Endothelial cell of umbilical vein (primary cell): ENCODE data around the gene ZNF587. TPM values are rescaled to one million over a fixed set of nuclear protein-coding genes. Genes with fewer than 3 reads are reported as not detected.
A peak's percentile ranks its signal among the peaks of the same experiment; 100 is the strongest.
"Not testable (repeated sequence)": the region's sequence is repeated elsewhere in the genome, so short reads cannot be mapped to it uniquely, and the experiment has no call there.

ENCODE experiments used
- BruUV-seq: library from RNA; stranded (reverse); fragments of 400-500 nt; replicated peaks from 2 replicates; lab custom pipeline; 2021; lab: Mats Ljungman, UMichigan
- CTCF ChIA-PET: fragments of 300-600, 350-600 bp; sonication (Branson Sonifier 250); formaldehyde crosslinking; loops from one replicate; lab custom pipeline; 2021; ENCODE audit warnings: antibody characterized with exemption, inconsistent platforms; lab: Charles Lee
- POLR2A ChIA-PET: fragments of 300-600, 350-600 bp; sonication (Branson Sonifier 250); formaldehyde crosslinking; loops from one replicate; lab custom pipeline; 2021; ENCODE audit warnings: antibody characterized with exemption, inconsistent platforms; lab: Charles Lee
- DNase-seq: peaks from one replicate; pipeline ENCODE4 v3.0.0-alpha.2; 2011; ENCODE audit warnings: low read depth, low spot score
- FAIRE-seq: peaks from 2 replicates; lab custom pipeline; 2011; peaks lifted over from hg19 to GRCh38; lab: Jason Lieb, UNC
- H2AFZ ChIP-seq: 2 replicates; pipeline ENCODE4 v1.6.0; 2012; ENCODE audit warnings: low read depth, low read length, control low read depth, inconsistent platforms
- H3K27ac ChIP-seq: 2 replicates; pipeline ENCODE4 v1.5.1; 2011; ENCODE audit warnings: low read depth, mild to moderate bottlenecking, control low read depth, low read length, moderate library complexity; ENCODE audit not compliant: insufficient read depth
- H3K27me3 ChIP-seq, 2 experiments: 2 replicates each; pipeline versions ENCODE4 v1.6.0 to v1.6.1; 2011; ENCODE audit warnings: low read length in 2 of 2, mixed read lengths in 1 of 2; ENCODE audit not compliant: control insufficient read depth in 2 of 2, insufficient read depth in 2 of 2
- H3K36me3 ChIP-seq, 2 experiments: 2 replicates in 1 of 2; 3 replicates in 1 of 2; pipeline ENCODE4 v1.5.1; 2011; ENCODE audit warnings: low read length in 2 of 2, mild to moderate bottlenecking in 1 of 2, moderate library complexity in 1 of 2; ENCODE audit not compliant: control insufficient read depth in 2 of 2, insufficient read depth in 2 of 2; ENCODE audit errors: extremely low read depth in 1 of 2
- H3K4me1 ChIP-seq: 3 replicates; pipeline ENCODE4 v1.5.1; 2011; ENCODE audit warnings: mild to moderate bottlenecking, low read length; ENCODE audit not compliant: control insufficient read depth, insufficient read depth; ENCODE audit errors: extremely low read depth
- H3K4me2 ChIP-seq: 2 replicates; pipeline ENCODE4 v1.6.1; 2011; ENCODE audit warnings: low read length, control low read depth, mixed read lengths; ENCODE audit not compliant: insufficient read depth
- H3K4me3 ChIP-seq, 3 experiments: fragments of 200-600 bp in 1 of 3; sonication (generic), shearing (Covaris generic) in 1 of 3; replicated peaks in 1 of 3; 2 replicates each; pipeline ENCODE4 v1.5.1; 2011 to 2016; ENCODE audit warnings: control low read depth in 3 of 3, low read length in 3 of 3, mild to moderate bottlenecking in 2 of 3, inconsistent platforms in 1 of 3, low read depth in 1 of 3, moderate library complexity in 1 of 3; ENCODE audit not compliant: insufficient read depth in 1 of 3
- H3K79me2 ChIP-seq: 2 replicates; pipeline ENCODE4 v1.6.0; 2012; ENCODE audit warnings: low read length, inconsistent platforms; ENCODE audit not compliant: control insufficient read depth, insufficient read depth
- H3K9ac ChIP-seq: replicated peaks from 2 replicates; pipeline ENCODE3; 2011; ENCODE audit warnings: low read length, control low read depth; ENCODE audit not compliant: insufficient read depth; ENCODE audit errors: extremely low read depth
- H3K9me1 ChIP-seq: replicated peaks from 3 replicates; pipeline ENCODE4 v1.6.0; 2011; ENCODE audit warnings: mild to moderate bottlenecking, low read length; ENCODE audit not compliant: control insufficient read depth, insufficient read depth; ENCODE audit errors: extremely low read depth
- H3K9me3 ChIP-seq: replicated peaks from 2 replicates; pipeline ENCODE4 v1.5.1; 2012; ENCODE audit warnings: low read length, inconsistent platforms; ENCODE audit not compliant: control insufficient read depth, insufficient read depth
- H4K20me1 ChIP-seq: replicated peaks from 2 replicates; pipeline ENCODE3; 2011; ENCODE audit warnings: mild to moderate bottlenecking, low read length; ENCODE audit not compliant: control insufficient read depth, insufficient read depth; ENCODE audit errors: extremely low read depth
- EZH2 ChIP-seq: IDR thresholded peaks from 2 replicates; pipeline ENCODE4 v1.6.1; 2012; ENCODE audit warnings: borderline replicate concordance, low read depth, mild to moderate bottlenecking, moderate library complexity, low read length, inconsistent platforms; ENCODE audit not compliant: severe bottlenecking
- FOS ChIP-seq: IDR thresholded peaks from 2 replicates; pipeline ENCODE4 v1.6.1; 2011; ENCODE audit warnings: mild to moderate bottlenecking, low read length, moderate library complexity, borderline replicate concordance; ENCODE audit not compliant: insufficient read depth
- GATA2 ChIP-seq: IDR thresholded peaks from 2 replicates; pipeline ENCODE4 v1.7.0; 2011; ENCODE audit warnings: low read depth, mild to moderate bottlenecking, moderate library complexity, mixed read lengths, low read length; ENCODE audit not compliant: insufficient read length, insufficient read depth
- JUN ChIP-seq: IDR thresholded peaks from 2 replicates; pipeline ENCODE4 v1.6.1; 2011; ENCODE audit warnings: borderline replicate concordance, low read depth; ENCODE audit not compliant: insufficient read length, insufficient read depth
- MYC ChIP-seq: IDR thresholded peaks from one replicate; pipeline ENCODE4 v1.6.1; 2011; ENCODE audit warnings: mild to moderate bottlenecking, low read depth, low read length
- POLR2A ChIP-seq: IDR thresholded peaks from 2 replicates; pipeline ENCODE4 v1.6.1; 2012; ENCODE audit warnings: low read depth, mild to moderate bottlenecking, control low read depth, low read length
- POLR2AphosphoS5 ChIP-seq: IDR thresholded peaks from 2 replicates; pipeline ENCODE4 v1.6.1; 2012; ENCODE audit warnings: low read depth, mild to moderate bottlenecking, control low read depth, low read length, moderate library complexity; ENCODE audit not compliant: insufficient read depth
- dilution Hi-C: fragments of 300-500 bp; cut with MboI; formaldehyde crosslinking; loops from one replicate; pipeline ENCODE4 v1.15.0; 2019; ENCODE audit warnings: low sequenced_read_pairs; ENCODE audit not compliant: extremely low pct_ligation_motif_present
- intact Hi-C: fragments of 100-400 bp; cut with micrococcal nuclease; formaldehyde crosslinking; loops from one replicate; pipeline ENCODE4 v1.10.0; 2022
- polyA plus RNA-seq, 4 experiments: library from polyadenylated mRNA; depleted of rRNA in 3 of 4; stranded (reverse) in 3 of 4; unstranded in 1 of 4; fragments of >200 nt; gene quantifications; 2 replicates each; pipeline versions ENCODE4 v1.2.1 to v1.2.3, GENCODE V29; 2011 to 2012; ENCODE audit warnings: missing spikeins in 1 of 4
- total RNA-seq: library from RNA; stranded (reverse); gene quantifications from 2 replicates; pipeline ENCODE4 v1.2.3, GENCODE V29; 2021
- TF ChIP-seq, protein P1 (sequence below), 2 donors: IDR thresholded peaks; 1 replicate in 1 of 2; 2 replicates in 1 of 2; pipeline ENCODE4 v1.5.1; 2011; ENCODE audit warnings: low read length in 2 of 2, mild to moderate bottlenecking in 2 of 2, moderate library complexity in 2 of 2, control low read depth in 1 of 2, inconsistent platforms in 1 of 2, low read depth in 1 of 2; ENCODE audit not compliant: insufficient read depth in 1 of 2; ENCODE audit errors: extremely low read depth in 1 of 2
- TF ChIP-seq, protein P2 (sequence below): IDR thresholded peaks from 2 replicates; pipeline ENCODE4 v1.6.1; 2011; ENCODE audit not compliant: insufficient read depth, insufficient read length

ZNF587 gene
- total and polyA plus RNA-seq, 2 donors (not counting 3 experiments of a cell fraction or from before 2014, with no cell fraction given): 13.1 to 44.0 TPM

DNA sequence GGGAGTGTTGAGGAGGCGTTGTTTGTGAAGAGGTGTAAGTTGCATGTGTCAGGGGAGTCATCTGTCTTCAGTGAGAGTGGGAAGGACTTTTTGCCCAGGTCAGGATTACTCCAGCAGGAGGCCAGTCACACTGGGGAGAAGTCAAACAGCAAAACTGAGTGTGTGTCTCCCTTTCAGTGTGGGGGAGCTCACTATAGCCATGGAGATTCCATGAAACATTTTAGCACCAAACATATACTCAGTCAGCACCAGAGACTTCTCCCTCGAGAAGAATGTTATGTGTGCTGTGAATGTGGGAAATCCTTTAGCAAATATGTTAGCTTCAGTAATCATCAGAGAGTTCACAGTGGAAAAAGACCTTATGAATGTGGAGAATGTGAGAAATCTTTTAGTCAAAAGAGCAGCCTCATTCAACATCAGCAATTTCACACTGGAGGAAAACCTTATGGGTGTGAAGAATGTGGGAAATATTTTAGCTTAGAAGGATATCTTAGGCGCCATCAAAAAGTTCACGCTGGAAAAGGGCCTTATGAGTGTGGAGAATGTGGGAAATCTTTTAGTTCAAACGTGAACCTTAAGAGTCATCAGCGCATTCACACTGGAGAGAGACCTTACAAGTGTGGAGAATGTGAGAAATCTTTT lies 8.4 kb upstream of the ZNF587 start:
- Histone ChIP-seq H2AFZ (no peak overlapping the region), H3K9ac (no peak overlapping the region), H3K79me2 (peaks cover 40% of the 10 kb centered on the region), H3K27me3 (no peaks in the 10 kb centered on the region), H4K20me1 (no peaks in the 10 kb centered on the region), H3K4me3 (no peak overlapping the region), H3K27ac (no peak overlapping the region), H3K4me2 (no peak overlapping the region), H3K9me3 (no peaks in the 10 kb centered on the region), H3K36me3 (peaks cover 6 to 9% of the 10 kb centered on the region in 2 experiments), H3K4me1 (no peaks in the 10 kb centered on the region), H3K9me1 (no peaks in the 10 kb centered on the region)
- no peak for TF ChIP-seq MYC
- TF ChIP-seq POLR2AphosphoS5: no peak
- TF ChIP-seq, protein P1, sequence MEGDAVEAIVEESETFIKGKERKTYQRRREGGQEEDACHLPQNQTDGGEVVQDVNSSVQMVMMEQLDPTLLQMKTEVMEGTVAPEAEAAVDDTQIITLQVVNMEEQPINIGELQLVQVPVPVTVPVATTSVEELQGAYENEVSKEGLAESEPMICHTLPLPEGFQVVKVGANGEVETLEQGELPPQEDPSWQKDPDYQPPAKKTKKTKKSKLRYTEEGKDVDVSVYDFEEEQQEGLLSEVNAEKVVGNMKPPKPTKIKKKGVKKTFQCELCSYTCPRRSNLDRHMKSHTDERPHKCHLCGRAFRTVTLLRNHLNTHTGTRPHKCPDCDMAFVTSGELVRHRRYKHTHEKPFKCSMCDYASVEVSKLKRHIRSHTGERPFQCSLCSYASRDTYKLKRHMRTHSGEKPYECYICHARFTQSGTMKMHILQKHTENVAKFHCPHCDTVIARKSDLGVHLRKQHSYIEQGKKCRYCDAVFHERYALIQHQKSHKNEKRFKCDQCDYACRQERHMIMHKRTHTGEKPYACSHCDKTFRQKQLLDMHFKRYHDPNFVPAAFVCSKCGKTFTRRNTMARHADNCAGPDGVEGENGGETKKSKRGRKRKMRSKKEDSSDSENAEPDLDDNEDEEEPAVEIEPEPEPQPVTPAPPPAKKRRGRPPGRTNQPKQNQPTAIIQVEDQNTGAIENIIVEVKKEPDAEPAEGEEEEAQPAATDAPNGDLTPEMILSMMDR (IDR thresholded peaks at IDR 0.05; ENCODE audit: extremely low read depth in 1 of 2, insufficient read depth in 1 of 2, low read depth in 1 of 2, low read length in 2 of 2): no peak
- TF ChIP-seq POLR2A: no peak
- no peak for TF ChIP-seq JUN
- no peak for TF ChIP-seq GATA2
- no peak for TF ChIP-seq EZH2
- no peak for TF ChIP-seq FOS
- TF ChIP-seq, protein P2, sequence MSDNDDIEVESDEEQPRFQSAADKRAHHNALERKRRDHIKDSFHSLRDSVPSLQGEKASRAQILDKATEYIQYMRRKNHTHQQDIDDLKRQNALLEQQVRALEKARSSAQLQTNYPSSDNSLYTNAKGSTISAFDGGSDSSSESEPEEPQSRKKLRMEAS: no peak
- CTCF ChIA-PET: no interaction called here
- POLR2A ChIA-PET: no interaction called here
- dilution Hi-C loops (no loop called here), intact Hi-C loops (no loop called here)
- DNase-seq (no peak), FAIRE-seq (no peak)
- no TSS peak for BruUV-seq

DNA sequence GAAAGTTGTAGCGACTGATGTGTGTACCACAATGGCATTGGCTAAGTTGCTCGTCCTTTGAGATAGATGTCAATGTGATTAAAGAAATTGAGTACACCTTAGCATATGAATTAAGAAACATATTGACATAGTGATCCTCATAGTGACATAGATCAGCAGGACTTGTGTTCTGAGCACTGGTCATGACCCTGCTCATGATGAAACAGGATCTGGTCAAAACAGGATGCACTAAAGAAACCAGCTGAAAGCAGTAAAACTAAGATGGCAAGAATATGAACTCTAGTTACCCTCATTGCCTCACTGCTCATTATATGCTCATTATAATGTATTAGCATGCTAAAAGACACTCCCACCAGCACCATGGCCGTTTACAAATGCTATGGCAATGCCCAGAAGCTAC lies 2.5 kb upstream of the ZNF587 start:
- BruUV-seq, H3K4me1 ChIP-seq, H3K27me3 ChIP-seq, H3K27ac ChIP-seq, POLR2A ChIA-PET, H3K9me3 ChIP-seq, H3K4me2 ChIP-seq, H4K20me1 ChIP-seq, dilution Hi-C loops, H3K9me1 ChIP-seq, H3K36me3 ChIP-seq, intact Hi-C loops, H2AFZ ChIP-seq, H3K9ac ChIP-seq, CTCF ChIA-PET, H3K4me3 ChIP-seq: not testable (repeated sequence)
- peak; percentile 21 for DNase-seq
- H3K79me2 ChIP-seq: peaks cover 42% of the 10 kb centered on the region
- peak; percentile 63 for FAIRE-seq
